ENCODE measurements around the gene PRMT5.

Gene PRMT5

GRCh38 chr14:22896760-22897159 is 32.4 kb downstream of the PRMT5 start:
- no peak for ATAC-seq

DNA sequence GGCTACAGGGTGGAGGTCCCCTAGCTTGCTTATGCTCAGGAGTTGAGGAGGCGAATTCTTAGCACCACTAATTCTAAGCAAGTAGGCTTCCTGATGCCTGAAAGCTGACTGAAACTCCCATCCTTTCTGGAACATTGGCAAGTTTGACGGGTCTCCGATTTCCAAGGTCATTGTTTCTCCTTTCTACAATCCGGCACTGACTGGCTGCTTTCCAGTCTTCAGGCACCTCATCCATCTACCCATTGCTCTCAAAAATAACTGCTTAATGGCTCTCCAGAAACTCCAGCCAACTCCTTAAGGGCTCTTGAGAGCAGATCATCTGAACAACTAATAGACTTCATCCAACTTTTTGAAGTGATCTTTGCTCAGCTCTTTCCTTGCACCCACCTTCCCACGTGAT is 32.8 kb downstream of the PRMT5 start:
- no peak for ATAC-seq

DNA sequence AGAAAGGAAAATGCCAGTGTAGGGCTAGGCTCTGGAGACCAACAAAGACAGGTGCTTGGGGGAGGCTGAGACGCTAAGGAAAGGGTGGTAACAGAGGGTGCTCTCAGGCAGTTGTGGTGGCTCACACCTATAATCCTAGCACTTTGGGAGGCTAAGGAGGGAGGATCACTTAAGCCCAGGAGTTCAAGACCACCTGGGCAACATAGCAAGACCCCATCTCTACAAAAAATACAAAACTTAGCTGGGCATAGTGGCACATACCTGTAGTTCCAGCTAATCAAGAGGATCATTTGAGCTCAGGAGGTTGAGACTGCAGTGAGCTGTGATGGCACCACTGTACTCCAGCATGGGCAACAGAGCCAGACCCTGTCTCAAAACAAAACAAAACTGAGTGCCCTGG is 33.8 kb downstream of the PRMT5 start:
- no peak for ATAC-seq

- ATAC-seq, result no peak
These were observed 35.5 kb downstream of the PRMT5 start for GRCh38 chr14:22893706-22894105.

- ATAC-seq, result no peak
These were observed 36.7 kb downstream of the PRMT5 start for GRCh38 chr14:22892488-22892887.

DNA sequence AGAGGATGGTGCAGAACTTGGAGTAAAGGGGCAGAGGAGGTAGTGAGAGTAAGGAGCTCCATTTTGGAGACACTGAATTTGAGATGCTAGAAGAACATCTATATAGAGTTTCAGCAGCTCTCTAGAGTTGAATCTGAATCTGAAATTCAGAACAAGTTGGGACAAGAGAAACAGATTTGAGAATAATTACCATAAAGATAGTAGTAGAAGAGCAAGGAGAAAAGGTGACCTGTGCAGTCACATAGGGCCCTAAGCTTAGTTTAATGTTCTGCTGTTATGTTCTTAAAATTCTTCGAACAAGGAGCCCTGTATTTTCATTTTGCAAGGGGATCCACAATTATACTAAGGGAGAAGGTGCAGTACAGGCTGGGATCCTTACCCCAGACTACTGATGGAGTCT is 38.8 kb downstream of the PRMT5 start:
- no peak for ATAC-seq

GRCh38 chr14:22888662-22889061 is 40.5 kb downstream of the PRMT5 start:
- no peak for ATAC-seq

DNA sequence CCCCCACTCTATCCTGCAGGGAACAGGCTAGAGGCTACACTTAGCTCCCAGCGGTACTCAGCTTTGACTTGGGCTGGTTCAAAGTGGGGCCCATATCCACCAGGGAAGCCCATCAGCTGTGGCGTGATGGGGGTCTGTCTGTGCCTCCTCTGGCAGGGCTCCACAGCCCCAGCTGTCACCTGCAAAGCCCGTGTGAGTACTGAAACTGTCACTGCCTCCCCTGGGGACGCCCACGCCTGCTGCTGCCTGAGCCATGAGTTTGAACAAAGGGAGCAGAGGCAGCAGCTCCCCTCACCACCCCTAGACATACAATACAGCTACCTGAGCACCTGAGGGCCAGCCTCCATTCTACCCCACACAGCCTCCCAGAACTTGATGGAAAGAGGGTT is 41.2 kb downstream of the PRMT5 start:
- ATAC-seq, result peak; percentile 37 to 50

DNA sequence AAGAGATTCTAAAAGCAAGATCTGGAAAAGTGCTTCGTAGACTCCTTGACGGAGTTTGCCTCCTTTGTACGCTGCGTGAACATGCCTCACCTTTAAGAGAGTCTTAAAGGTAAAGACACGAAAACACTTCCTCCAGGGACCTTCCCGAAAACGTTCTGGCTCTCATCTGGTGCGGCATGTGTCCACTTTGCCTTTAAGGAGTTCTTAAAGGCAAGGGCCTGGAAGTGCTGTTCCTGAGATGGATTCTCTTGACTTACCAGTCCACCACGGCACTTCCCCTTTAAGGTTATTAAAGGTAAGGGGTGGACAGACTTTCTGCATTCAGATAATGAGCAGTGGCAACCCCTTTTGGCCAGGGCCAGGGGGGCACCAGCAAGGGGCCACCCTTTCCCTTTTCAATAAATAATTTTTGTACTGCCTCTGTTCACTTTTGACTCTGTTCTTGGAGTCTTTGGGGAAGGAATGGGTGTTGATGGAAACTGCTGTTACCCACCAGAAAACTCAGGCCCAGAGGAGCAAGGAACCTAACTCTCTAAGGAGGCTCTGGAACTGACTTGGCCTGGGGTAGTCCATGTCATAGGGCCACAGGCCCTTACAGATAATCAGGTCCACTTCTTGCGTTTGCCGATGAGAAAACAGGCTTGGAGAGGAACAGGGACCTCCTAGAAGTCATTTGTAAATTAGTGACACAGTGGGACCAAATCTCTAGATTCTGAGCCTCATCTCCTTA is 41.8 kb downstream of the PRMT5 start:
- ATAC-seq, result peak; percentile 38 to 47

DNA sequence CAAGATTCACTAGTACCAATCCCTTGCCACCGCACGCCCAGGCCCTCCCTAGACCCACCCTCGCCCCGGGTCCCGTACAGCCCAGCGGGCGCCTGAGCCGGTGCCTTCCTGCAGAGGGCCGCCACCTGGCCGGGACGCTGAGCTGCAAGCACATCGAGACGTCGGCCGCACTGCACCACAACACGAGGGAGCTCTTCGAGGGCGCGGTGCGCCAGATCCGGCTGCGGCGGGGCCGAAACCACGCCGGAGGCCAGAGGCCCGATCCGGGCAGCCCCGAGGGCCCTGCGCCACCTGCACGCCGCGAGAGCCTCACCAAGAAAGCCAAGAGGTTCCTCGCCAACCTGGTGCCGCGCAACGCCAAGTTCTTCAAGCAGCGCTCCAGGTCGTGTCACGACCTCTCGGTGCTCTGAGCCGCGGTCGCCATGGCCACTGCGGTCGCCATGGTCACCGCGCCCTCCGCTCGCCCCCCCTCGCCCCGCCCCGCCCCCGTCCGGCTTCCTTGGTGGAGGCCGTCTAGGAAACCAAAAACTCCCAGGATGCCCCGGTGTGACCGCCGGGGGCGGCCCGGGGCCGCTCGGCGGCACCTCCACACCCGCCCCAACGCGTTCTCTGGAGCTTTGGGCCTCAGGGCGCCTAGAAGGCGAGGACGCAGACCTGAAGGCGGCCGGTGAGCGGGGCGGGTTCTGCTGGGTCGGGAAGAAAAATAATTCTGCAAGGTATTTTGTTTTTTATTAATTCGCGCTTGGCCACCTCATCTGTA is 42.5 kb downstream of the PRMT5 start:
- peak; percentile 66 to 68 for ATAC-seq

GRCh38 chr14:22885975-22886374 is 43.2 kb downstream of the PRMT5 start:
- ATAC-seq, result no peak

GRCh38 chr14:22884738-22885523 is 44.2 kb downstream of the PRMT5 start:
- ATAC-seq, result no peak

GRCh38 chr14:22884076-22884737 is 45.0 kb downstream of the PRMT5 start:
- ATAC-seq, result no peak

DNA sequence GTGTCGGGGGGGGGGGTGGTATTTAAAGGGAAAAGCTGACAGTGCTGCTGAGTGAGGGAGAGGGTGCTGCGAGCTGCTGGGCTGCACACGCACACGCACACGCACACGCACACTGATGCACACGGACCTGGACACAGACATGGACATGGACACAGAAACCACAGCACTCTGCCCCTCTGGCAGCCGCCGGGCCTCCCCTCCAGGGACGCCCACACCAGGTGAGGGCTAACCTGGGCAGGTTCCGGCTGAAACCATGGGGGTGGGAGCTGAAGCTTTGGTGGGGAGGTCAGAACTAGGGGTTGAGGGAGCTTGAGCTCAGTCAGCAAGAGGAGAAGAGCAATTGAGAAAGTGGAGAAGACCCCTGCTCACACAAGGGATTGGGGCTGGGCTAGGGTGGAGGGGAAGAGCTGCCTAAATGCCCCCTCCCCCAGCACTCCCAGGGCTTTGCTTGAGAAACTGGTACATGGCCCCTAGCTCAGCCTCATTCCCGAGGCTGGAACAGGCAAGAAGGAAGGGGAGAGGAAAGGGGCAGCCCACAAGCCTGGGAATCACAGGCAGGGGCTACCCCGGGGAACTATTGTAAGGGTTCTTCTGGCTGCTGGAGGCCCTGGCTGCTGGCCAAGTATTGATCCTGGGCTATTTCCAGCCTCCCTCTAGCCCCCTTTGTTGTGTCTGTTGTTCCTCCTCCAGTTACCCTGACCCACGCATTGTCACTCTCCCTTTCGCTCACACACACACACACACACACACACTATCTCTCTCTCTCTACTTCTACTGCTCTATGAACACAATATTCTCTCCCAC is 45.8 kb downstream of the PRMT5 start, which contains the start of gene REM2:
Gene REM2, plus strand, starts transcription at position 50 of the 804 bp plus-strand sequence. Its CDS starts 66 bp downstream, at position 116.
- no peak for ATAC-seq

DNA sequence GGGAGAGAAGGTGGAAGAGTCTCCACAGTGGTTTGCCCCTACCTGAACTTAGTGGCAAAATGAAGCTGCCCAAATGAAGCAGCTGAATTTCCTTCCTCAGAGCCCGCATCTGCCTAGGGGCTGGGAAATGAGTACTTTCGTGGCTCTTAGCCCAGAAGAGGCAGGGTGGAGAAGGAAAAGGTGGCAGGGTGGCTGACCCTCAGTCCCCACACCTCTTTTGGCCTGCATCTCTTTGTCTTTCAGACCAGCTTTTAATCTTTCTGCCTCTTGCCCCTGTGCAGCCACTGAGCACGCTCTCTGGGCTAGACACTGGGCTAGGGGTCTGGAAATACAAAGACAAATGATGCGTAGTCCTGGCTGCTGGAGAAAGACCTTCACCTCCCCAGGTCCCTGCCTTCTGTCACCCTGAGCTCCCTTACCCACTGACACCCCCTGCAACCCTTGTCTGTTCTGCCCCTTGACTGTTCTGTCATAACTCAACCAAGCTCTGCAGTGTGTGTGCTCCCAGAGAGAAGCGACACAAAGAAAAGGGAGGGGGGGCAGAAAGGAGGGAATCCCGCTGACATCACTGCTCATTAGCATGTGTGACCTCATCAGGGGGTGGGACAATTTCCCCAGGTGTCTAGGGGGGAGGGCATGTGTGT is 46.5 kb downstream of the PRMT5 start:
- ATAC-seq, result no peak

GRCh38 chr14:22882064-22882463 is 47.1 kb downstream of the PRMT5 start:
- ATAC-seq, result no peak

DNA sequence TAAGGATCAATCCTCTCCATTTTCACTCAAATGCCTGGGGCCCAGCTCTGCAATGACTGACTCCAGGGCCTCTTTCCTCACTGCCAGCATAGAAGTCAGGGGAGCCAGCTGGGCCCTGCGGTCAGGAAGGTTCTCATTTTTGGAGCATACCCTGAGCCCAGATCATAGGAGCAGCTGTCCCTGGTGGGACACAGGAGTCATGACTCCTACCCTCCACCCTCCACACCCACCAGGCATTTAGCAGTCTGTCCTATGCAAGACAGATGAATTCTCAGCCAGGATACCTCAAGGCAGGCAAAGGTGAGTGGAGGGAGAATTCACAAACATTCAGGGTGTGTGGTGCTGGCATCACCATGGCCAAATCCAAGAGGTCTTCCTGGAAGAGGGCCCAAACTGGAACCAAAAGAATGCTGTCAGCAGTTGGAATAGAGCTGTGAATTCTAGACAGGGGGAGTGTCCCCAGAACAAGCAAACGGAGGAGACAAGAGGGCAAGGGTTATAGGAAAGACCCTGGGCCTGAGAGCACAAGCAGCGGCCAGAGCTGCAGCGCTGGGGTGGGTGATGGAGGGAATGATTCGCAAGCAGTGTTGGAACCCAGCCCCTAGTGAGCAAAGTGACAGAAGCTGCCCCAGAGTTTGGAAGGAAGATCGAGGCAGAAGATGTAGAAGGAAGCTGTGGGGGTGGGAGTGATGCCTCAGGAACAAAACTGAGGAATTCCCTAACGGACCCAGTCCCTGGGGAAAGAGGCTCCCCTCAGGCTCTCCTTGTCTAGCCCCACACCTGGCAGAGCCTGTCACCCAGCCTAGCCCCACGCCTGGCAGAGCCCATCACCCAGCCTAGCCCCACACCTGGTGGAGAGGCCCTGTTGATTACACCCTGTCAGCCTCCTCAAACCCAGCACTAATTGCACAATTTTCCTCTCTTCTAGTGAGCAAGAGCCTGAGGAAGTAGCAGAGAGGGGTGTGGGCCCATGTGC is 50.6 kb downstream of the PRMT5 start:
- ATAC-seq, result no peak

DNA sequence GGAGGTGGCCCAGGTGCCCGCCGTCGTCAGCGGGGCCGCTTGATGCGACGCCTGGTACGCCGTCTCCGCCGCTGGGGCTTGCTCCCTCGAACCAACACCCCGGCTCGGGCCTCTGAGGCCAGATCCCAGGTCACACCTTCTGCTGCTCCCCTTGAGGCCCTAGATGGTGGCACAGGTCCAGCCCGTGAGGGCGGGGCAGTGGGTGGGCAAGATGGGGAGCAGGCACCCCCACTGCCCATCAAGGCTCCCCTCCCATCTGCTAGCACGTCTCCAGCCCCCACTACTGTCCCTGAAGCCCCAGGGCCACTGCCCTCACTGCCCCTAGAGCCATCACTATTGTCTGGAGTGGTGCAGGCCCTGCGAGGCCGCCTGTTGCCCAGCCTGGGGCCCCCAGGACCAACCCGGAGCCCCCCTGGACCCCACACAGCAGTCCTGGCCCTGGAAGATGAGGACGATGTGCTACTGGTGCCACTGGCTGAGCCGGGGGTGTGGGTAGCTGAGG is 52.1 kb downstream of the PRMT5 start:
- no peak for ATAC-seq

GRCh38 chr14:22875748-22876319 is 53.3 kb downstream of the PRMT5 start:
- no peak for ATAC-seq
